Measurements from ENCODE around the gene CA5B.

DNA sequence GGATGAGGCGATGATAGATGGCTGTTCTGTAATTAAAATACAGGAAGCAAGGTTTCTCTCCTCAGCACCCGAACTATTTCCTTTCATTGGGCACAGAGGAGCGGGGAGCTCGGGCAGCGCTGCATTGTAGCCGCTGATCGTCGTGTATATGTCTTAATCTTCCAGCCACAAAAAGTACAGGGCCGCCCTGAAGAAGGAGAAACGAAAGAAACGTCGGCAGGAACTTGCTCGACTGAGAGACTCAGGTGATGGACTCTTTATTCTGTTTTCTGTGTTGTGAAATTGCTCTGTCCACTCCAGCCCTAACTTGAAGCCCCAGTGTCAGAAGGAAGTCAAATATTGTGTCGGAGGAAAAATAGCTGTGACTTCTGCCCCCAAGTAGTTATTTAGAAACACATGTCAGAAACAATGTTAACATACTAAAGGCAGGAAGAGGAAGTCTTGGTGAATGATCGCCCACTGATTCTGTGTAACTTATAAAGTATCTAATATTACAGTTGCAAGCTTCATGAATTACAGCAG is 52.8 kb downstream of the CA5B start:
- TF ChIP-seq KDM1A (IDR thresholded peaks at IDR 0.05; ENCODE audit: borderline replicate concordance) (no peak), ZZZ3 (IDR thresholded peaks at IDR 0.05; ENCODE audit: control insufficient read depth, insufficient read length, low read depth) (no peak), EZH2 (IDR thresholded peaks at IDR 0.05; ENCODE audit: borderline replicate concordance, control insufficient read depth, low read depth, low read length) (no peak), ZNF384 (IDR thresholded peaks at IDR 0.05; ENCODE audit: borderline replicate concordance, low read depth, low read length) (no peak), POLR2AphosphoS5 (IDR thresholded peaks at IDR 0.05; ENCODE audit: low read length) (no peak), CREM (IDR thresholded peaks at IDR 0.05; ENCODE audit: low read depth) (no peak), TBL1XR1 (IDR thresholded peaks at IDR 0.05; ENCODE audit: low read depth, low read length) (no peak), ZNF24 (IDR thresholded peaks at IDR 0.05) (no peak), RAD21 (IDR thresholded peaks at IDR 0.05; ENCODE audit: insufficient read depth, low read depth, low read length) (no peak), SPI1 (IDR thresholded peaks at IDR 0.05; ENCODE audit: borderline replicate concordance, insufficient read depth, low read depth, low read length) (peak; percentile 52), BRCA1 (IDR thresholded peaks at IDR 0.05; ENCODE audit: low read depth, low read length) (no peak), NRF1 (conservative IDR thresholded peaks at IDR 0.05; ENCODE audit: low read depth, low read length) (no peak)
- TF ChIP-seq, protein P1, sequence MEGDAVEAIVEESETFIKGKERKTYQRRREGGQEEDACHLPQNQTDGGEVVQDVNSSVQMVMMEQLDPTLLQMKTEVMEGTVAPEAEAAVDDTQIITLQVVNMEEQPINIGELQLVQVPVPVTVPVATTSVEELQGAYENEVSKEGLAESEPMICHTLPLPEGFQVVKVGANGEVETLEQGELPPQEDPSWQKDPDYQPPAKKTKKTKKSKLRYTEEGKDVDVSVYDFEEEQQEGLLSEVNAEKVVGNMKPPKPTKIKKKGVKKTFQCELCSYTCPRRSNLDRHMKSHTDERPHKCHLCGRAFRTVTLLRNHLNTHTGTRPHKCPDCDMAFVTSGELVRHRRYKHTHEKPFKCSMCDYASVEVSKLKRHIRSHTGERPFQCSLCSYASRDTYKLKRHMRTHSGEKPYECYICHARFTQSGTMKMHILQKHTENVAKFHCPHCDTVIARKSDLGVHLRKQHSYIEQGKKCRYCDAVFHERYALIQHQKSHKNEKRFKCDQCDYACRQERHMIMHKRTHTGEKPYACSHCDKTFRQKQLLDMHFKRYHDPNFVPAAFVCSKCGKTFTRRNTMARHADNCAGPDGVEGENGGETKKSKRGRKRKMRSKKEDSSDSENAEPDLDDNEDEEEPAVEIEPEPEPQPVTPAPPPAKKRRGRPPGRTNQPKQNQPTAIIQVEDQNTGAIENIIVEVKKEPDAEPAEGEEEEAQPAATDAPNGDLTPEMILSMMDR (IDR thresholded peaks at IDR 0.05 in 2 of 3, conservative IDR thresholded peaks at IDR 0.05 in 1 of 3; ENCODE audit: control insufficient read depth in 2 of 3, extremely low read depth in 1 of 3, insufficient read depth in 1 of 3, low read depth in 3 of 3, low read length in 3 of 3), result no peak

All from GM12878 (cell line).